Measurements from ENCODE around the gene COX7A2L. TPM values are rescaled to one million over a fixed set of nuclear protein-coding genes. Genes with fewer than 3 reads are reported as not detected.

Gene COX7A2L, protein sequence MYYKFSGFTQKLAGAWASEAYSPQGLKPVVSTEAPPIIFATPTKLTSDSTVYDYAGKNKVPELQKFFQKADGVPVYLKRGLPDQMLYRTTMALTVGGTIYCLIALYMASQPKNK
- polyA plus RNA-seq (2012; rRNA removed), result 77.6 and 82.3 TPM in 2 replicates
- polyA plus RNA-seq (2012; cell fraction: cytosol; rRNA removed), result 116 and 144 TPM in 2 replicates
- 27.9 and 31.9 TPM in 2 replicates for polyA plus RNA-seq (2012; cell fraction: nucleus; rRNA removed)

DNA sequence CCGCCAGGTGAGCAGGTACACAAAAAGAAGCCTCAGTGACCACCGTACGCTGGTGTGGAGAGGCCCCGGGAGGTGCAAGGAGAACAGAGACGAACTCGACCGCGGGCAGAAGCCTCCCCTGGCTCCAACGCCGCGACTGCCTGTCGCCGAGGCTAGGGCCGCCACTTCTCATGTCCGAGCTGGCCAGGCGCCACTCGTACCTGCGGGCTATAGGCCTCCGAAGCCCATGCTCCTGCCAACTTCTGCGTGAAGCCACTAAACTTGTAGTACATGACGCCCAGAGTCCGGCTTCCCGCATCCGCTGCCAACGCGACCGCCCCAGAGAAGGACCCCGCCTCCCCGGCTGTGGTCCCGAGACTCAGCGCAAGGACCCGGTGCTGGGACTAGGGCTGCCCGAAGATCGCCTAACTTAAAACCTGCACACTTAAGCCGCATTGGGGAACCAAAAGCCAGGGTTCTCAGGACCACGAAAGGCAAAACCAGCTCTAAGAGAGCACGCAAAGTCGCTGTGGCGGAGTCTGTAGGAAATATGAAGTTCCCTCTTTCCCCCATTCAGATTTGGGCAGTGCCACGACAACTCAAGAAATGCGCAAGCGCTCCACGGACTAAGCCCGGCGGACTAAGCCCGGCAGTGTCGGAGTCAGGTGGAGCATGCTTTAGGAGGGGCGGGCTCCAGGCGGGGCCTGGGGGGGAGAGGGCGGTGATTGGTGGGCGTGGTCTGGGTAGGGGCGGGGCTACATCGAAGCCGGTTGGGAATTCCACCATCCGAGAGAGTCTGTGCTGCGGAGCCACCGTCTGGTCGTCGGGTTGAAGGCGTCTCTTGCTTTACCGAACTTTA, at the start of gene COX7A2L:
TSS of gene COX7A2L (minus strand) at position 328 of the 838 bp plus-strand sequence. CDS start at position 272, 56 bp downstream.
- H3K9me3 ChIP-seq, result no peaks in the 10 kb centered on the region
- peaks cover 21% of the 10 kb centered on the region; the same call in 1 of the 2 replicates for H4K20me1 ChIP-seq (ENCODE audit: insufficient read depth)
- no peaks in the 10 kb centered on the region; the same call in 1 of the 2 replicates for H3K27me3 ChIP-seq (ENCODE audit: insufficient read depth)
- no peaks in the 10 kb centered on the region for H3F3A ChIP-seq (replicated peaks; ENCODE audit: insufficient read depth)
- under 1% methylated on average over 49 of the region's 61 CpGs for WGBS (ENCODE audit: low lambda C conversion rate)
- DNase-seq, result peak; percentile 99
- peaks cover 0 to 3% of the 10 kb centered on the region in 2 experiments for H3K36me3 ChIP-seq (replicated peaks in 1 of 2; ENCODE audit: control insufficient read depth in 1 of 2, insufficient read depth in 2 of 2, low read length in 1 of 2)
- CTCF ChIA-PET, result interaction anchor here (0.6 to 2.2 kb wide), 9 partner anchors 10 to 491 kb away, joined by 3 to 11 read pairs (median 5); no protein-coding TSS in a partner anchor
- H3K4me2 ChIP-seq, result peak within 1 kb of the TSS; percentile 95
- peak within 1 kb of the TSS; percentile 82 for H2AFZ ChIP-seq (ENCODE audit: low read depth)
- peak within 1 kb of the TSS; percentile 91 to 96 for H3K4me3 ChIP-seq (ENCODE audit: low read depth in 2 of 2, low read length in 1 of 2)
- H3K79me2 ChIP-seq (ENCODE audit: insufficient read depth), result peaks cover 49% of the 10 kb centered on the region
- peak within 1 kb of the TSS; percentile 92 to 98 for H3K27ac ChIP-seq (ENCODE audit: low read depth in 2 of 2, low read length in 1 of 2)
- peaks cover 3 to 16% of the 10 kb centered on the region in 2 experiments; a peak in 3 of 4 replicates for H3K4me1 ChIP-seq (ENCODE audit: control insufficient read depth in 1 of 2, insufficient read depth in 2 of 2, low read depth in 1 of 2, low read length in 1 of 2)
- H3K9me2 ChIP-seq, result no peaks in the 10 kb centered on the region
- H3K9ac ChIP-seq, result peak within 1 kb of the TSS; percentile 93
- POLR2A ChIA-PET, result no interaction called here
- TF ChIP-seq FOSL2 (IDR thresholded peaks at IDR 0.05; ENCODE audit: borderline replicate concordance, low read depth) (no peak), GATA2 (CRISPR knock-in tag; IDR thresholded peaks at IDR 0.05) (no peak), NFIC (IDR thresholded peaks at IDR 0.05; ENCODE audit: borderline replicate concordance) (peak; percentile 58; the same call in 1 of the 2 replicates), MXI1 (IDR thresholded peaks at IDR 0.05; ENCODE audit: low read depth, low read length) (peak; percentile 71), RAD21 (IDR thresholded peaks at IDR 0.05; ENCODE audit: low read length) (peak; percentile 81), SIN3A (IDR thresholded peaks at IDR 0.05; ENCODE audit: borderline replicate concordance, low read depth, low read length) (peak; percentile 71; the same call in 1 of the 2 replicates), FOXJ3 (CRISPR knock-in tag; IDR thresholded peaks at IDR 0.05) (no peak), TCF12 (IDR thresholded peaks at IDR 0.05) (no peak), ELF1 (IDR thresholded peaks at IDR 0.05) (peak; percentile 75), RFX5 (IDR thresholded peaks at IDR 0.05; ENCODE audit: low read length) (no peak), TEAD4 (IDR thresholded peaks at IDR 0.05; ENCODE audit: borderline replicate concordance, insufficient read depth) (no peak), EZH2phosphoT487 (IDR thresholded peaks at IDR 0.05; ENCODE audit: borderline replicate concordance, low read depth) (no peak), NRF1 (IDR thresholded peaks at IDR 0.05; ENCODE audit: low read depth, low read length) (peak; percentile 85), MEF2A (IDR thresholded peaks at IDR 0.05; ENCODE audit: borderline replicate concordance, low read depth) (no peak)
- TF ChIP-seq, protein P1, sequence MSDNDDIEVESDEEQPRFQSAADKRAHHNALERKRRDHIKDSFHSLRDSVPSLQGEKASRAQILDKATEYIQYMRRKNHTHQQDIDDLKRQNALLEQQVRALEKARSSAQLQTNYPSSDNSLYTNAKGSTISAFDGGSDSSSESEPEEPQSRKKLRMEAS (IDR thresholded peaks at IDR 0.05; ENCODE audit: low read depth), result peak; percentile 76
- TF ChIP-seq, protein P2, sequence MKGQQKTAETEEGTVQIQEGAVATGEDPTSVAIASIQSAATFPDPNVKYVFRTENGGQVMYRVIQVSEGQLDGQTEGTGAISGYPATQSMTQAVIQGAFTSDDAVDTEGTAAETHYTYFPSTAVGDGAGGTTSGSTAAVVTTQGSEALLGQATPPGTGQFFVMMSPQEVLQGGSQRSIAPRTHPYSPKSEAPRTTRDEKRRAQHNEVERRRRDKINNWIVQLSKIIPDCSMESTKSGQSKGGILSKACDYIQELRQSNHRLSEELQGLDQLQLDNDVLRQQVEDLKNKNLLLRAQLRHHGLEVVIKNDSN (IDR thresholded peaks at IDR 0.05; ENCODE audit: borderline replicate concordance, low read depth), result peak; percentile 74; the same call in 1 of the 2 replicates
- TF ChIP-seq, protein P3, sequence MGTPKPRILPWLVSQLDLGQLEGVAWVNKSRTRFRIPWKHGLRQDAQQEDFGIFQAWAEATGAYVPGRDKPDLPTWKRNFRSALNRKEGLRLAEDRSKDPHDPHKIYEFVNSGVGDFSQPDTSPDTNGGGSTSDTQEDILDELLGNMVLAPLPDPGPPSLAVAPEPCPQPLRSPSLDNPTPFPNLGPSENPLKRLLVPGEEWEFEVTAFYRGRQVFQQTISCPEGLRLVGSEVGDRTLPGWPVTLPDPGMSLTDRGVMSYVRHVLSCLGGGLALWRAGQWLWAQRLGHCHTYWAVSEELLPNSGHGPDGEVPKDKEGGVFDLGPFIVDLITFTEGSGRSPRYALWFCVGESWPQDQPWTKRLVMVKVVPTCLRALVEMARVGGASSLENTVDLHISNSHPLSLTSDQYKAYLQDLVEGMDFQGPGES (IDR thresholded peaks at IDR 0.05; ENCODE audit: low read depth, low read length), result no peak
- TF ChIP-seq, protein P4, sequence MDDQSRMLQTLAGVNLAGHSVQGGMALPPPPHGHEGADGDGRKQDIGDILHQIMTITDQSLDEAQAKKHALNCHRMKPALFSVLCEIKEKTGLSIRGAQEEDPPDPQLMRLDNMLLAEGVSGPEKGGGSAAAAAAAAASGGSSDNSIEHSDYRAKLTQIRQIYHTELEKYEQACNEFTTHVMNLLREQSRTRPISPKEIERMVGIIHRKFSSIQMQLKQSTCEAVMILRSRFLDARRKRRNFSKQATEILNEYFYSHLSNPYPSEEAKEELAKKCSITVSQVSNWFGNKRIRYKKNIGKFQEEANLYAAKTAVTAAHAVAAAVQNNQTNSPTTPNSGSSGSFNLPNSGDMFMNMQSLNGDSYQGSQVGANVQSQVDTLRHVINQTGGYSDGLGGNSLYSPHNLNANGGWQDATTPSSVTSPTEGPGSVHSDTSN (IDR thresholded peaks at IDR 0.05), result no peak
- TF ChIP-seq, protein P5, sequence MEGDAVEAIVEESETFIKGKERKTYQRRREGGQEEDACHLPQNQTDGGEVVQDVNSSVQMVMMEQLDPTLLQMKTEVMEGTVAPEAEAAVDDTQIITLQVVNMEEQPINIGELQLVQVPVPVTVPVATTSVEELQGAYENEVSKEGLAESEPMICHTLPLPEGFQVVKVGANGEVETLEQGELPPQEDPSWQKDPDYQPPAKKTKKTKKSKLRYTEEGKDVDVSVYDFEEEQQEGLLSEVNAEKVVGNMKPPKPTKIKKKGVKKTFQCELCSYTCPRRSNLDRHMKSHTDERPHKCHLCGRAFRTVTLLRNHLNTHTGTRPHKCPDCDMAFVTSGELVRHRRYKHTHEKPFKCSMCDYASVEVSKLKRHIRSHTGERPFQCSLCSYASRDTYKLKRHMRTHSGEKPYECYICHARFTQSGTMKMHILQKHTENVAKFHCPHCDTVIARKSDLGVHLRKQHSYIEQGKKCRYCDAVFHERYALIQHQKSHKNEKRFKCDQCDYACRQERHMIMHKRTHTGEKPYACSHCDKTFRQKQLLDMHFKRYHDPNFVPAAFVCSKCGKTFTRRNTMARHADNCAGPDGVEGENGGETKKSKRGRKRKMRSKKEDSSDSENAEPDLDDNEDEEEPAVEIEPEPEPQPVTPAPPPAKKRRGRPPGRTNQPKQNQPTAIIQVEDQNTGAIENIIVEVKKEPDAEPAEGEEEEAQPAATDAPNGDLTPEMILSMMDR (IDR thresholded peaks at IDR 0.05), result peak; percentile 50; the same call in 1 of the 2 replicates
- TF ChIP-seq, protein P6, sequence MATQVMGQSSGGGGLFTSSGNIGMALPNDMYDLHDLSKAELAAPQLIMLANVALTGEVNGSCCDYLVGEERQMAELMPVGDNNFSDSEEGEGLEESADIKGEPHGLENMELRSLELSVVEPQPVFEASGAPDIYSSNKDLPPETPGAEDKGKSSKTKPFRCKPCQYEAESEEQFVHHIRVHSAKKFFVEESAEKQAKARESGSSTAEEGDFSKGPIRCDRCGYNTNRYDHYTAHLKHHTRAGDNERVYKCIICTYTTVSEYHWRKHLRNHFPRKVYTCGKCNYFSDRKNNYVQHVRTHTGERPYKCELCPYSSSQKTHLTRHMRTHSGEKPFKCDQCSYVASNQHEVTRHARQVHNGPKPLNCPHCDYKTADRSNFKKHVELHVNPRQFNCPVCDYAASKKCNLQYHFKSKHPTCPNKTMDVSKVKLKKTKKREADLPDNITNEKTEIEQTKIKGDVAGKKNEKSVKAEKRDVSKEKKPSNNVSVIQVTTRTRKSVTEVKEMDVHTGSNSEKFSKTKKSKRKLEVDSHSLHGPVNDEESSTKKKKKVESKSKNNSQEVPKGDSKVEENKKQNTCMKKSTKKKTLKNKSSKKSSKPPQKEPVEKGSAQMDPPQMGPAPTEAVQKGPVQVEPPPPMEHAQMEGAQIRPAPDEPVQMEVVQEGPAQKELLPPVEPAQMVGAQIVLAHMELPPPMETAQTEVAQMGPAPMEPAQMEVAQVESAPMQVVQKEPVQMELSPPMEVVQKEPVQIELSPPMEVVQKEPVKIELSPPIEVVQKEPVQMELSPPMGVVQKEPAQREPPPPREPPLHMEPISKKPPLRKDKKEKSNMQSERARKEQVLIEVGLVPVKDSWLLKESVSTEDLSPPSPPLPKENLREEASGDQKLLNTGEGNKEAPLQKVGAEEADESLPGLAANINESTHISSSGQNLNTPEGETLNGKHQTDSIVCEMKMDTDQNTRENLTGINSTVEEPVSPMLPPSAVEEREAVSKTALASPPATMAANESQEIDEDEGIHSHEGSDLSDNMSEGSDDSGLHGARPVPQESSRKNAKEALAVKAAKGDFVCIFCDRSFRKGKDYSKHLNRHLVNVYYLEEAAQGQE (IDR thresholded peaks at IDR 0.05; ENCODE audit: low read depth, low read length), result no peak
- TF ChIP-seq, protein P7, sequence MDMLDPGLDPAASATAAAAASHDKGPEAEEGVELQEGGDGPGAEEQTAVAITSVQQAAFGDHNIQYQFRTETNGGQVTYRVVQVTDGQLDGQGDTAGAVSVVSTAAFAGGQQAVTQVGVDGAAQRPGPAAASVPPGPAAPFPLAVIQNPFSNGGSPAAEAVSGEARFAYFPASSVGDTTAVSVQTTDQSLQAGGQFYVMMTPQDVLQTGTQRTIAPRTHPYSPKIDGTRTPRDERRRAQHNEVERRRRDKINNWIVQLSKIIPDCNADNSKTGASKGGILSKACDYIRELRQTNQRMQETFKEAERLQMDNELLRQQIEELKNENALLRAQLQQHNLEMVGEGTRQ (IDR thresholded peaks at IDR 0.05; ENCODE audit: borderline replicate concordance, low read depth, low read length), result peak; percentile 58; the same call in 1 of the 2 replicates
